NCI-H748 treated with DMSO at 0.1 percent for 48 hours (cell line): Measurements from ENCODE around the gene RIC8A.
"Not testable (repeated sequence)": the region's sequence is repeated elsewhere in the genome, so short reads cannot be mapped to it uniquely, and the experiment has no call there.

Experiments
- DNase-seq: peaks from one replicate; lab custom pipeline; 2025; lab: John Stamatoyannopoulos, UW

Gene RIC8A

GRCh38 chr11:207208-207862, at the start of gene RIC8A, which contains the start of gene BET1L:
TSS of gene RIC8A (plus strand) at chr11:207708. CDS start at chr11:208855, 1,147 bp downstream.
TSS of gene BET1L (minus strand) at chr11:207399. CDS start at chr11:207321, 78 bp downstream.
- DNase-seq: peak; percentile 94

GRCh38 chr11:180242-180641, 27.3 kb upstream of the RIC8A start:
- DNase-seq: not testable (repeated sequence)

- not testable (repeated sequence) for DNase-seq
Measured at GRCh38 chr11:189200-189783, 18.2 kb upstream of the RIC8A start.

- not testable (repeated sequence) for DNase-seq
Measured at GRCh38 chr11:189843-190311, 17.6 kb upstream of the RIC8A start.

GRCh38 chr11:190546-190945, 17.0 kb upstream of the RIC8A start:
- DNase-seq: not testable (repeated sequence)

GRCh38 chr11:191490-192478, 15.7 kb upstream of the RIC8A start:
- not testable (repeated sequence) for DNase-seq

- not testable (repeated sequence) for DNase-seq
Measured at GRCh38 chr11:192674-193128, 14.8 kb upstream of the RIC8A start, which contains the start of gene SCGB1C1. TSS of gene SCGB1C1 (plus strand) at chr11:193078. CDS start at chr11:193100, 22 bp downstream.

GRCh38 chr11:193481-193880, 14.0 kb upstream of the RIC8A start:
- not testable (repeated sequence) for DNase-seq

GRCh38 chr11:196786-197731, 10.4 kb upstream of the RIC8A start:
- DNase-seq: no peak

- DNase-seq: no peak
Measured at GRCh38 chr11:197741-198235, 9.7 kb upstream of the RIC8A start.

- no peak for DNase-seq
Measured at GRCh38 chr11:198236-198806, 9.2 kb upstream of the RIC8A start.

- no peak for DNase-seq
Measured at GRCh38 chr11:199004-199581, 8.4 kb upstream of the RIC8A start.

GRCh38 chr11:199782-200181, 7.7 kb upstream of the RIC8A start:
- no peak for DNase-seq

- DNase-seq: no peak
Measured at GRCh38 chr11:200224-201003, 7.1 kb upstream of the RIC8A start.

- no peak for DNase-seq
Measured at GRCh38 chr11:201966-202365, 5.5 kb upstream of the RIC8A start.

GRCh38 chr11:202490-202889, 5.0 kb upstream of the RIC8A start:
- no peak for DNase-seq

- no peak for DNase-seq
Measured at GRCh38 chr11:203056-203944, 4.2 kb upstream of the RIC8A start.

- DNase-seq: no peak
Measured at GRCh38 chr11:203945-204586, 3.4 kb upstream of the RIC8A start.
